Forelimb muscle (tissue), 1 donor: Measurements from ENCODE around the gene CYP2W1. TPM values are rescaled to one million over a fixed set of nuclear protein-coding genes. Genes with fewer than 3 reads are reported as not detected.
"Not testable (repeated sequence)": the region's sequence is repeated elsewhere in the genome, so short reads cannot be mapped to it uniquely, and the experiment has no call there.

Source experiments
- DNase-seq: peaks from one replicate; pipeline ENCODE4 v3.0.0-alpha.2; 2013; ENCODE audit warnings: low read depth
- polyA plus RNA-seq: library from polyadenylated mRNA; unstranded; fragments of 120-200 nt; gene quantifications from one replicate; pipeline ENCODE4 v1.2.1, GENCODE V29; 2013; ENCODE audit not compliant: insufficient read length

CYP2W1 gene
- polyA plus RNA-seq, 1 donor, result 0.59 TPM

DNA sequence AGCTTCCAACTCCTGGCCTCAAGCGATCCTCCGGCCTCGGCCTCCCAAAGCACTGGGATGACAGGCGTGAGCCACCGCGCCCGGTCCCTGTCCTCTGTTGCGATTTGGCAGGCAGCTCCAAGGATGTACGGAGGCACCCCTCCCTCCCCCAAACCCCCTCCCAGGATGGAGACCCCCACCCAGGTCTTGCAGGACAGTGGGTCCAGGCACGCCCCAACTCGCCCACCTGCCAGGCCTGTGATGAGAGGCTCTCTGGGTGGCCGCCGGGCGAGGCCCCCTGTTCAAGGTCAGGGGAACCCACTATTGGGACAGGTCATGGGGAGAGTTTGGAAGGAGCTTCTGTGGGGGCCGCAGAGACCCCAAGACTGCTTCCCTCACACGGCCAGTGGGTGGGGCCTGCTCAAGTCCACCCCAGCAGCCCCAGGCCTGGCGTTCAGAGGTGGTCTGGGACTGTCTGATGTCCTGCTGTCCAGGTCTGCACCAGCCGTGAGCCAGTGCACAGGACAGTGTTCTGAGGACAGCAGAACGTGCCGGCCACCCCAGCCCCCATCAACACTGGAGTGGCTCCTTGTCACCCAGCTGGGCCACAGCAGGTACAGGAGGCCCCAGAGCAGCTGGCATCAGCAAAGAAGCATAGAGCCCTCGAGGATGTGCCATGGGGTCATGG is 31.0 kb upstream of the CYP2W1 start:
- DNase-seq, result no peak

DNA sequence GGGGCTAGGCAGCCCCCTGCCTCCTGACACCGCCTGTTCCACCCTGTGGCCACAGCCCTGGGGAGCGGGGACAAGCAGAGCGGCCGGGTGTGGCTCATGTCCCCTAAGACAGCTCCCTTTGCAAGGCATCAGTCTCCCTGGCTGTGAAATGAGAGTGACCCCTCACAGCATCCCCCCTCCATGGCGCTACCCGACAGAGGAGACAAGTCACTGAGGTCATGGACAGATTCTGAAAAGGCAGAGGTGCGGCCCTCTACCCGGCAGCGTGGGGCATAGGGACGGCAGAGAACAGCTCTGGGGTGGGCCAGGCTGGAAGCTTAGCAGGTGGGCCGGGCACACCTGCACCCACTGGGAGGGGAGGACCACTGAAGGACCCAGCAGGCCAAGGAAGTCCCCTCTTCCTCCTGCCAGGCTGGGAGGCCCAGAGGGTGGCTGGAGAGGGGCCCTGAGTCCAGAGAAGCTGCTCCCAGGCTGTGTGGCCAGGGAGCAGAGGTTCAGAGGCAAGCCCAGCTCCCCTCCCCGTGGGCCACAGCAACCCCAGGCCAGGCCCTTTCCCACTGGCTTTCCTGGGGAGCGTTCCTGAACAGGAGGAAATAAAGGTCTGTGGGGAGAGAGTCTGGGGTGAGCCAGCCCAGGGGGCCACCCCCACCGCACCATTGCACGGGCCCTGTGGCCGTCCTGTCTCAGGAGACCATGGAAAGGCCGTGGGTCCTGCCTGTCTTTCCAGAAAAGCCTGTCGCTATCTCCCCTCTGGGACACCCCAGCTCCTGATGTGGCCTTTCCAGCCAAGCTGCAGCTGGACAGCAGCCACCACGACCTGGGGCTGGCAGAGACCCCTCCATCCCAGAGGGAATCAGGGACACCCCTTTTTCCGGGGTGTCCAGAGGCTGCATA is 30.2 kb upstream of the CYP2W1 start:
- DNase-seq, result no peak

DNA sequence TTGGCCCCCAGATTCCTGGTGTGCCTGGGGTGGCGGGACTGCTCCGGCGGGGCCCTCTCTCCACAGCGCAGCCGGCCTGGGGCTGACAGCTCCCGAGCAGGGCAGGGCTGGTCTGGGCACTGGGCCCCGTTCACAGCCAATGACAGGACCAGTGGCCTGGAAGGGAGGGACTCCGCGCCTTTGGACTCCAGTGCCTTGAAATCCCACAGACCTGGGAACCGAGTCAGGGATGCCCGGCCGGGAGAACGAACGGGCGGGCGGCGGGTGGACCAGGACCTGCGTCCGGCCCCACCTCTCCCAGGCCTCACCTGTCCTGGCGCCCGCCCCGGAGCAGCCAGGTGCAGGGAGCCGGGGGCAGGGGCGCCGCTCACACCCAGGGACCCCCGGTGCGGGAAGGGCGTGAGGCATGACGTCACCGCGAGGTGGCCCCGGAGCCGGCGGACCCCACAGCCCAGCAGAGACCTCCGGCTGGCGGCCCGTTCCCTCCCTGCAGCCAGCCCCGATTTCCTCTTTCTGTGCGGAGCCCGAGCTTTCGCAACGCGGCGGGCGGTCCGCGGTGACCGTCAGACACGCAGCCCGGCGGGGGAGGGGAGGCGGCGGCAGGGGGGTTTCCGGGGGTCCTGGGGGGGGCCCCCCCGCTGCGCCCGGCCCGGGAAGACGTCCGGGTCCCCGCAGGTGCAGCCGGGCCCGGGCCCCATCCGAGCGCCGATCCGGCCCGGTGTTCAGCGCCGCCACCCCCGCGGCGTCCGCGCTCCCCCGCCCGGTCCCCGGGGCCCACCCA is 29.2 kb upstream of the CYP2W1 start:
- no peak for DNase-seq

DNA sequence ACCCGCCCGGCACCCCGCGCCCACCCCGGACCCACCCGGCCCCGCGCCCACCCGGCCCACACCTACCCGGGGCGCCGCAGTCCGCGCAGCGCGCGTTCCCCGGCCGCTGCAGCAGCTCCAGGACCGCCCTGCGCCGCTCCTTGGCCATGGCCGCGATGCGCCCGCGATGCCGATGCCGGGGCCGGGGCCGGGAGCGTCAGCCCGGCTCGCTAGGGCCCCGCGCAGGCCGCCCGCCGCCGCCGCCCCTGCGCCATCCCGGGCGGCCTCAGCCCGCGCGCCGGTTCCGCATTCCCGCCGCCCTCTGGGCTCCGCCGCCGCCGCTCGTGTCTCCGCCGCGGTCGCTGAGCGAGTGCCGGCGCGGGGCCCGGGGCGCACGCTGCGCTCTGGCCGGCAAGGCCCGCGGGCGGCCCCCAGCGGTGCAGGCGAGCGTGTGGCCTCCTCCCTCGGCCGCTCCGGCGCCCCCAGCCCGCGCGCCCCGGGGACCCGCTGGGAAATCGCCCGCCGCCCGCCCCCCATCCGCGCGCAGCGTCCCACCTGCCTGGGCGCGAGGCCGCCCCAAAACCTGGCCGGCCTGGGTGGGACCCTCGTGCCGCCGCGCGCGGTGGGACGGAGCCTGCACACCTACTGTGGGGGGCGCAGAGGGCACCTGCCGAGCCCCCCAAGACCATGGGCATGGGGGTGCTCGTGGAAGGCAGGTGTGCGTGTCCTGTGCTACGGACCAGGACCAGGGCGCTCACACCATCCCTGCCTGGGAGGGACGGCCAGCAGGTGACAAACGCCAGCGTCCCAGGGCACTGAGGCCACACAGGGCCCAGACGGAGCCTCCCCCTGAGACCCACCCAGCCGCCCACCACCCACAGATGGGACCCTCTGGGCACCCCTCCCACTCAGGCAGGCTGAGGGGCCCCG is 28.4 kb upstream of the CYP2W1 start, which contains the start of gene ADAP1:
Gene ADAP1, minus strand, starts transcription at position 351 of the 909 bp plus-strand sequence. Its CDS starts 203 bp downstream, at position 148.
- no peak for DNase-seq

DNA sequence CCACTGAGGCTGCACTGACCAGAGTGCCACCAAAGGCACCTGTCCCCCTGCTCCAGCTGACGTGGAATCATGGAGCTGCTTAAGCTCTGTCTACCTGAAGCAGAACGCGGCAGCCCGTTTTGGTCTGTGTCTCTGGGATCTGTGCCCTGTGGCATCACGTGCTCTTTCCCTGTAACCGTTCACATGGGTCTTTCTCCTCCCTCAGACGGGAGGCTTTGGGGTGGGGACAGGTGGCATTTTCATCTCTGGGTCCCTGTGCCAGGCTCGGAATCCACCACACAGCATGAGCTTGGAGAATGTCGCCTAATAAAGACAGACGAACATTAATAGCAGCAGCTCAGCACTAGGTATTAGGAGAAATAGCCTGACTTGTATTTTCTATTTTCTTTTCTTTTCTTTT is 26.9 kb upstream of the CYP2W1 start:
- DNase-seq, result no peak

DNA sequence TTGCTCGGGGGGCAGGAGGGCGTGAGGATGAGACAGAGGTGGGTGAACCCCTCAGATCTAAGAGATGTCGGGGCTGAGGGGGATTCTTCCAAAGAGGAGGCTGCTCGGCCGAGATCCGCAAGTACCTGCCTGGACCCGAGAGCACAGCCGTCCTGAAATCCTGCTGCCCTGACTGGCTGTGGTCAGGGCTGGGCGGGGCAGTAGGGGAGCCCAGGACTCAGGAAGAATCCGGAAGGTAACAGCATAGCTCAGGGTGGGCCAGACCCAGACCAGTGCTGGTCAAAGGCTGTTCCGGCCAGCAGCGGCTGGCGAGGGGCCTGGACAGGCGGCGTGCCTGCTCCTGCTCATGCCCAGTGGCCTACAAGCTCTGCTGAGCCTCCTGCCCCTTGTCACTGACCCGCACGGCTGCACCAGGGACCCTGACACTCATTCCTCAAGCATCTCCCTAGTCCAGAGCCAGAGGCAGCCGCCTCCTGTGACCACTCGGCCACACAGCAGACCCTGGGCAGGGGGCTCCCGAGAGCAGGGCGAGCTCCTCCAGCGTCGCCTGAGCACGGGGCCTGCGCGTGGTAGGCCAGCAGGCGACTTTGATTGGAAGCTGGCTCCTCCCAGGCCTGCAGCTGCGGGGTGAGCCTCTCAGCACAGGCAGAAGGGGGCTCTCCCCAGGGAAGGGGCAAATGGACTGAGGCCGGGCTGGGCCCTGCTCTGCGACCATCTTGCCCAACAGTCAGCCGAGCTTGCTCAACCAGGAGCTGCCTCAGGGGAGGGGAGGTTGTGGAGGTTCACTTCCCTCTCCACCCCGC is 25.4 kb upstream of the CYP2W1 start:
- DNase-seq, result no peak

DNA sequence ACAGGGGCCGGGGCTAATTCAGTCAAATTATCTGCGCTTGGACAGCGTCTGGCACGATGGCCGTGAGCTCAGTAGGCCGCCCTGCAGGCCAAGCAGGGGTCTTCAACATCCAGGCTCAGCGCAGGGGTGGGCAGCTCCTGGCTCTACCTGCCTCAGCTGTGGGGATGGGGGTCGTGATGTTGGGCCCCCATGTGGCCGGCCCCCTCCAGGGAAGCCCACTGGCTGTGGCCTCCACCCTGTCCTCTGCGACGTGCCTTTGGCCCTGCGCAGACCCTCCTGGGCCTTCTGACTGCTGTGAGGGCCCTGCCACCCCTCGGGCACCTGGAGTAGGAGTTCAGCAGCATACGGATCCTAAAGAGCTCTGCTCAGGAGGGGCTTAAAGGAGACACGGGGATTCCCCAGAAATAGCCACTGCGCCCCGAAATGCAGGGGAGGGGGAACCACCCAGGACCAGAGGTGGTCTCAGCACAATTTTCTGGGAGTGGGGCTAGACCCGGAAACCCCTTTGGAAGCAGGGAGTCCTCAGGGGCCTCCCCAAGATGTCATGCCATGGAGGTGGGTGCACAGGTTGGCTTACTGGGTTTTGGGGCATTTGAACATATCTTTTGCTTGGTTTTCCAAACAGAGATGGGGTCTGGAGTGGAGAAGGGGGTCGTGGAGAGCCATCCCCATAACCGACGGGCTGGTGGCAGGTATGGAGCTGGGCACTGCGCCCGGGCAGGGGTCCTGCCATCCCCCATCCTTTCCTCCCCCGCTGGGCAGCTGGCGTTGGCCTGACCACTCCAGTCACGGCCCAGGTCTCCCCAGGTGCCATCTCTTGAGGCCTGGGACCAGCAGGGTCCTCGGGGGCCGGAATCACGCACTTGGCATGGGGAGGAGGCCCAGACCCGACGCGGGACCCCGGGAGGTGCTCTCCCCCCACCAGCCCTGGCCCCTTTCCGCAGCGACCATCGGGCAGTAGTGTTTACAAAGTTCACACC is 24.5 kb upstream of the CYP2W1 start:
- DNase-seq, result no peak

DNA sequence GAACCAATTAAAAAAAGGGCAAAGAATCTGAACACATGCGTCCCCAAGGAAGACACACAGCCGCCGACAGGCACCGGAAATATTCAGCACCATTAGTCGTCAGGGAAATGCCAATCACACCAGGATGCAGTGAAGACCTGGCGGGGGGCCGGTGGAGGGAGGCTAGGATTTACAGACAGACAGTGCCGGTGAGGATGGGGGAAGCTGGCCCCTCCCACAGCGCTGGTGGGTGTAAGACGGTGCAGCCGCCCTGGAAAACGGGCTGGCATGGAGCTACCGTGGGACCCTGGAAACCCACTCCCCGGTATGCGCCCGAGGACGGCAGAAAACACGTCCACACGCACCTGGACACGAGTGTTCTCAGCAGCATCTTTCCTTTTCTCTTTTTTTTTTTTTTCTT is 23.7 kb upstream of the CYP2W1 start:
- no peak for DNase-seq

DNA sequence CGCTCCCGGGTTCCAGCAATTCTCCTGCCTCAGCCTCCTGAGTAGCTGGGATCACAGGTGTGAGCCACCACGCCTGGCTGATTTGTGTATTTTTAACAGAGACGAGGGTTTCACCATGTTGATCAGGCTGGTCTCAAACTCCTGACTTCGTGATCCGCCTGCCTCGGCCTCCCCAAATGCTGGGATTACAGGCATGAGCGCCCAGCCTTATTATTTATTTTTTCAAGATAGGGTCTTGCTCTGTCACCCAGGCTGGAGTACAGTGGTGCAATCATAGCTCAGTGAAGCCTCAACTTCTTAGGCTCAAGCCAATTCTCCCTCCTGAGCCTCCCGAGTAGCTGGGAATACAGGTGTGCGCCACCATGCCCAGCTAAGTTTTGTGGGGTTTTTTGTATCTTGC is 23.2 kb upstream of the CYP2W1 start:
- DNase-seq, result not testable (repeated sequence)

DNA sequence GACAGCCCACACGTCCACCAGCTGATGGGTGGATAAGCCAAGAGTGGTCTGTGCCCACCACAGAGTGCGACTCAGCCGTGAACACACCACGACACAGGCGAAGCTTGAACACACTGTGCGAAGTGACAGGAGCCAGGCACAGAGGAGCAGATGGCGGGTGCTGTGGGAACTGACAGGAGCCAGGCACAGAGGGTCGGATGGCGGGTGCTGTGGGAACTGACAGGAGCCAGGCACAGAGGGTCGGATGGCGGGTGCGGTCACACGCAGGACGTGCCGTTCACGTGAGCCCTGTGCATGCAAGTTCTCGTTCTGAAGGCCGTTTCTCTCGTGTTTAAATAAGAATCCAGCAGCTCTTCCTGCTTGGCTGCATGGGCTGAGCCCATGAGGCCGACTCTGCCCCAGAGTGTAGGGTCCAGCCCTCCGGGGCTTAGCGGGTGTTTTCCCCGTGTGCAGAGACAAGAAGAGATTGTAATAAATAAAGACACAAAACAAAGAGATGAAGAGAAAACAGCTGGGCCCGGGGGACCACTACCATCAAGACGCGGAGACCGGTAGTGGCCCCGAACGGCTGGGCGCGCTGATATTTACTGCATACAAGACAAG is 22.6 kb upstream of the CYP2W1 start:
- no peak for DNase-seq

DNA sequence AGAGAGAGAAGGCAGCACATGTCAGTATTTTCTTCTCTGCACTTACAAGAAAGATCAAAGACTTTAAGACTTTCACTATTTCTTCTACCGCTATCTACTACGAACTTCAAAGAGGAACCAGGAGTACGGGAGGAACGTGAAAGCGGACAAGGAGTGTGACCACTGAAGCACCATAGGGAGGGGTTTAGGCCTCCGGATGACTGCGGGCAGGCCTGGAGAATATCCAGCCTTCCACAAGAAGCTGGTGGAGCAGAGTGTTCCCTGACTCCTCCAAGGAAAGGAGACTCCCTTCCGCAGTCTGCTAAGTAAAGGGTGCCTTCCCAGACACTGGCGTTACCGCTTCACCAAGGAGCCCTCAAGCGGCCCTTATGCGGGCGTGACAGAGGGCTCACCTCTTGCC is 22.0 kb upstream of the CYP2W1 start:
- DNase-seq, result not testable (repeated sequence)

DNA sequence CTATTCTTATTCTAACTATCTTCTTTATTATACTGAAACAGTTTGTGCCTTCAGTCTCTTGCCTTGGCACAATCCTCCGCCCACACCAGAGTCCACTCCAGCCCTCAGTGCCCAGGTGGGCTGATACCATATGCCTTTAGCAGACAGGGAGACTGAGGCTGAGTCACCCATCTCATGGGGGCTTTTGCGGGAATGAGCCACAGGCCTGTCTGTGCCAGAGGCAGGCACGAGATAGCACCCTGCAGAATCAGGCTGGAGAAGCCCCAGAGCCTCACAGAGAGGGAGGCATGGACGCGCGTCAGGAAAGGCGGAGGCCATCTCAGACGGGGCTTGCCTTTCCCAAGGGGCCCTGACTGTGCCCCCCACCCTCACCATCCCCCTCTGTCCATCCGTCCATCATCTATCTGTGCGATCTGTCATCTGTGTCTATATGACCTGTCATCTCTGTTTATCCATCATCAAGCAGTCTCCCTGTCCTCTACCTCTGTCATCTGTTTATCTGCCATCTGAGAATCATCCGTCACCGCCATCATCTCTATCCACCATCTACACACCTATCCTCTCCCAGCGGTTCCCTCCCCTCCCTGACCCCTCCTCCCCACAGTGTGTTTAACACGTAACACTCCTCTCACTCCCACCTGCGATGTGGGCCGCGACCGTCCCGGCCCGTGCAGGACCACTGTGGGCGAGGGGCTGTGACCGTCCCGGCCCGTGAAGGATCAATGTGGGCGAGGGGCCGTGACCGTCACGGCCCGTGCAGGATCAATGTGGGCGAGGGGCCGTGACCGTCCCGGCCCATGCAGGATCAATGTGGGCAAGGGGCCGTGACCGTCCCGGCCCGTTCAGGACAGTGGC is 21.2 kb upstream of the CYP2W1 start:
- no peak for DNase-seq

DNA sequence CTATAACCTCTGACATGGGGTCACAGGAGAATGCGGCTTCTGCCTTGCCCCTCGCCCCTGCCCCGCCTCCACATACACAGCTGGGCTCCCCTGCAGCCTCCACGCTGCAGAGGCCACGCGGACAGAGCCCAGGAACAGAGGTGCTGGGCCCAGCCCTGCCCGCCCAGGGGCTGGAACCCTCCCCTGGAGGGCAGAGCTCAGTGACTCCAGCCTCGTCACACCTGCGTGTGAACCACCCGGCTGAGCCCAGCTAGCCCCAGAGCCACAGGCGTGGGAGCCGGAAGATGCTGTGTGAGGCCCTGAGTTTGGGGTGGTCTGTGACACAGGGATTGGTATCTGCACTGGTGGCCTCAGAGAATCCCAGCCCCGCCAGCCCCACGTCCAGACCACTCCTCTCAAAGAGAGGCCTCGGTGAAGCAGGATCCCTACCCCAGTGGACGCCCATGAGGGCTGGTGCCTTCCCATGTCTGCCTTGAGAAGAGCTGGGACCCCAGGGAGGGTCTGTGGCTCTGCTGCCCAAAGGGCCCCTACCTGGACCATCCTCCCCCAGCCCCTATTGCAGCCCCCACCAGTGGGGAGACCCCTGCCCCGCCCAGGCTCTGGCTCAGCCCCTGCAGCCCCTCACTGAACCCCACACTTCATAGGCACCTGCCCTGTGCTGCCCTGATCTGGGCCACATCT is 20.4 kb upstream of the CYP2W1 start:
- DNase-seq, result no peak

DNA sequence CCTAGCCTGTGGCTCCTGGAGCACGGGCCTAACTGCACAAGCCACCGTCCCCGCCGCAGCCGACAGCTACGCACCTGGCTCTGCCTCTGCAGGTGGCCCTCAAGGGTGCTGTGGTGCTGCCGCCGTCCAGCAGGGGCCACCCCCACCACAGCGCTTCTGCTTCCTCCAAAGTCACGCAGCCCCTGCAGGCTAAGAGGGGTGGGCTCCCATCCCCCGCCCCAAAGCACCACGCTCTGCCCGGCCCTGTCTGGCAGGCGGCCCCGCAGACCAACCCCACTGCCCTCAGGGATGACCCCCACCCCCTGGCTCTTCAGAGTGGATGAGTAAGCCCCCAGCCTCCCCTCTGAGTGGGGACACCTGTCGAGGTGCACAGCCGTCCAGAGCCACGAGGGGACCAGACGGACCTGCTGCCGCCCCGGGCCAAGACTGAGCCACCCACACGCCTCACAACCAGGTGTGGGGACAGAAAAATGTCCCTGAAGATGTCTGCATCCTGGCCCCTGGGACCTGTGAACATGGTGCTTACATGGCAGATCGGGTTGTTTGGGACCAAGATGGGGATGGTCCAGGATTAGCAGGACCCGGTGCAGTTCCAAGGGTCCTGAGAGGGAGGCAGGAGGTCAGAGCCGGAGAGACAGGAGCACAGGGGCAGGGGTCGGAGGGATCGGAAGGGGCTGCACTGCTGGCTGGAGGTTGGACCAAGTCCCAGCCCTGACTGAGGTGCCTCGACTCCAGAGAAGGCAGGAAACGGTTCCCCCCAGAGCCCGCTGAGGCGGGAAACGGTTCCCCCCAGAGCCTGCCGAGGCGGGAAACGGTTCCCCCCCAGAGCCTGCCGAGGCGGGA is 19.5 kb upstream of the CYP2W1 start:
- DNase-seq, result no peak

DNA sequence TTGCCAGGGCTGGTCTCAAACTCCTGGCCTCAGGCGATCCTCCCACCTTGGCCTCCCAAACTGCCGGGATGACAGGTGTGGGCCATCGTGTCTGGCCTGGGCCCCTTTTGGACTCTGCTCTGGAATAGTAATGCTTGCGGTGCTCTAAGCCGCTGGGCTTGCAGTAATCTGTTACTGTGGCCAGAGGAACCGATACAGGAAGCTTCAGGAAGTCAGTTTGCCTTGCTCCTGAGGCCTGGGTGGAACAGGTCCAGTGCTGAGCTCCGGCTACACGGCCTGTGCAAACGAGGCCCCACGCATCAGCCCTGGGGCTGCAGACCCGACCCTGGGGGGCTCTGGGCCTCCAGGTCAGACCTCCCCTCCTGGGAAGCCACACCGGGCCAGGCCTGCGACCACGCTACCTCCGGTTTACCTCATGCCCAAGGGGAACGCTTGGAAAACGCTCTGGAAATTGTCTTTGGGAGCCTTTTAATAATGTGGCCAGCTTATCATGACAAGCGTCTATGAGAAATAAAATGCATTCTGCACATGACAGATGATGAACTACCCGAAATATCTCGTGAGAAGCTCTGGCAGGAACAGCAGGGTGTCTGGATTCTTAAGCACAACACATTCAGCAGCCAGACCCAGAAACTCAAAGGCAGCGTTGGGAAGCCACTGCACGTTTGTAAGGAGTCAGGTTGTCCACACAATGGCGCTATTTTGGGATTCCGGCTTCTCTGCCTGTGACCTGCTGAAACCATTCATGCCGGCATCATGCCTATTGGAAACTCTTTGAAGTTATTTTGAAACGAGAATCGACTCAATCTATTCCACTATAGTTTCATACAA is 18.4 kb upstream of the CYP2W1 start:
- DNase-seq, result no peak
